PC-3 (cell line): ENCODE data around the gene KCNK18. TPM values are rescaled to one million over a fixed set of nuclear protein-coding genes. Genes with fewer than 3 reads are reported as not detected.

ENCODE experiments used
- ATAC-seq: fragments of 200-7000 bp; cut with Tn5 transposase; 2 replicates; pipeline ENCODE4 v1.9.1; 2020; ENCODE audit warnings: mild to moderate bottlenecking, moderate library complexity
- BruUV-seq: library from RNA; stranded (reverse); fragments of 400-500 nt; replicated peaks from 2 replicates; lab custom pipeline; 2021; lab: Mats Ljungman, UMichigan
- CTCF ChIA-PET: fragments of 300-600 bp; sonication (Branson Sonifier 250); formaldehyde crosslinking; loops from one replicate; lab custom pipeline; 2022; ENCODE audit warnings: antibody characterized with exemption; lab: Charles Lee
- POLR2A ChIA-PET: fragments of 300-600 bp; sonication (Branson Sonifier 250); formaldehyde crosslinking; loops from one replicate; lab custom pipeline; 2022; ENCODE audit warnings: antibody characterized with exemption; ENCODE audit not compliant: unreplicated experiment; lab: Charles Lee
- DNase-seq: peaks from one replicate; pipeline ENCODE4 v3.0.0-alpha.2; 2015
- H2AFZ ChIP-seq: fragments of 300-600 bp; sonication (generic); 2 replicates; pipeline ENCODE4 v1.6.0; 2016; ENCODE audit warnings: antibody characterized with exemption, low read length
- H3F3A ChIP-seq: fragments of 300-600 bp; sonication (generic); one replicate; pipeline ENCODE4 v1.6.0; 2017; ENCODE audit warnings: antibody characterized with exemption, low read length, control low read depth, mild to moderate bottlenecking; ENCODE audit not compliant: unreplicated experiment
- H3K27ac ChIP-seq: fragments of 300-600 bp; sonication (generic); 2 replicates; pipeline ENCODE4 v1.5.1; 2016; ENCODE audit warnings: mild to moderate bottlenecking, low read length
- H3K27me3 ChIP-seq: fragments of 300-600 bp; sonication (generic); 2 replicates; pipeline ENCODE4 v1.6.1; 2016; ENCODE audit warnings: low read length, mixed read lengths
- H3K36me3 ChIP-seq: fragments of 300-600 bp; sonication (generic); 2 replicates; pipeline ENCODE4 v1.6.1; 2016; ENCODE audit warnings: low read depth, mixed run types, low read length, mixed read lengths
- H3K4me1 ChIP-seq: fragments of 300-600 bp; sonication (generic); 2 replicates; pipeline ENCODE4 v1.5.1; 2016; ENCODE audit warnings: low read length; ENCODE audit not compliant: insufficient read depth
- H3K4me2 ChIP-seq: fragments of 300-600 bp; sonication (generic); 2 replicates; pipeline ENCODE4 v1.6.0; 2016; ENCODE audit warnings: low read length
- H3K4me3 ChIP-seq: fragments of 300-600 bp; sonication (generic); 2 replicates; pipeline ENCODE4 v1.5.1; 2016; ENCODE audit warnings: mild to moderate bottlenecking, low read length, mixed read lengths
- H3K79me2 ChIP-seq: fragments of 300-600 bp; sonication (generic); 2 replicates; pipeline ENCODE4 v1.6.1; 2017; ENCODE audit warnings: low read length, mixed read lengths
- H3K9ac ChIP-seq: fragments of 300-600 bp; sonication (generic); 2 replicates; pipeline ENCODE4 v1.6.0; 2016; ENCODE audit warnings: mild to moderate bottlenecking, low read length
- H3K9me2 ChIP-seq: fragments of 300-600 bp; sonication (generic); replicated peaks from 2 replicates; pipeline ENCODE4 v1.6.1; 2016; ENCODE audit warnings: mixed run types, low read length, mixed read lengths
- H3K9me3 ChIP-seq: fragments of 300-600 bp; sonication (generic); 2 replicates; pipeline ENCODE4 v1.6.1; 2016; ENCODE audit warnings: low read length, mixed read lengths
- H4K20me1 ChIP-seq: fragments of 300-600 bp; sonication (generic); 2 replicates; pipeline ENCODE4 v1.6.1; 2016; ENCODE audit warnings: low read length, mixed read lengths
- EZH2 ChIP-seq: fragments of 300-600 bp; sonication (generic); IDR thresholded peaks from one replicate; pipeline ENCODE4 v1.6.1; 2017; ENCODE audit warnings: antibody characterized with exemption, mild to moderate bottlenecking, low read length; ENCODE audit not compliant: unreplicated experiment
- EZH2phosphoT487 ChIP-seq: fragments of 300-600 bp; sonication (generic); IDR thresholded peaks from 2 replicates; pipeline ENCODE4 v1.6.1; 2018; ENCODE audit warnings: mild to moderate bottlenecking, antibody characterized with exemption, low read length, borderline replicate concordance
- intact Hi-C: fragments of 100-400 bp; cut with micrococcal nuclease; formaldehyde crosslinking; loops from 2 replicates; pipeline ENCODE4 v1.9.0; 2023
- total RNA-seq: library from RNA; depleted of rRNA; stranded (reverse); fragments of >200 nt; gene quantifications from 2 replicates; pipeline ENCODE4 v1.2.3, GENCODE V29; 2014
- TF ChIP-seq, protein P1 (sequence below): fragments of 300-600 bp; sonication (generic); conservative IDR thresholded peaks from 2 replicates; pipeline ENCODE4 v1.5.1; 2017; ENCODE audit warnings: antibody characterized with exemption, low read depth, mild to moderate bottlenecking, low read length

The KCNK18 gene
- total RNA-seq, 1 experiment from 2014 or later = not detected

DNA sequence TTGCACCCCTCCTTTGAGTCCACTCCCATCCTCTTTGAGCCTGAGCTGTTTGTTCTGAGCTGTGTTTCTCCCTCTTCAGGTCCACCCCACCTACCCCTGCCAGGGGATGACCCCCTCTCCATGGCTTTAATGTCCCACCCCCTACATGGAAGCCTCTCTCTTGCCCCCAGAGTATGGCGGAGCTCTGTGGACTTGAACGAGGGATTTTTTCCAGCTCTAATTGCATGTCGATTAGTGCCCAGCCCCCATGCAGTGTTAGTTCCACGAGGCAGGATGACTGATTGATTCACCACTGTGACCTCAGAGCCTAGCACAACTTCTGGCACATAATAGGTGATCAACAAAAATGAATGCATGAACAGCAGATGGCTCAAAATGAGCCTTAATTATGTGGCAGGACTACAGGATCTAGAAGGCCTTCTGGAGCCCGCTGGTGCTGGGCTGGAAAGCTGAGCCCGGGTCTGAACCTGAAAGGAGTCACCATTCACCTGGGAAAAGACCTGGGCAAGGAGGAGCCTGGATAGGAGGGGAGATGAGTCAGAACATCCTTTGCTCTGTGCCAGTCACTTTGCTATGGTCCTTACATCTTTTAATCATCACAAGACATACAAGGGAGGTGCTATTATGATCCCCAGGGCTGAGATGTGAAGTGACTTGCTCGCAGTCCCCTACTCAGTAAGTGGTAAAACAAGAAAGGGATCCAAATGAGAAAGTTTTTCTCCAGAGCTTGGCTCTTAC, 26.6 kb downstream of the KCNK18 start:
- H3K9ac ChIP-seq = no peak overlapping the region
- H3K79me2 ChIP-seq = no peaks in the 10 kb centered on the region
- H2AFZ ChIP-seq = no peak overlapping the region
- H3F3A ChIP-seq = no peaks in the 10 kb centered on the region
- no TSS peak for BruUV-seq
- DNase-seq (peak; percentile 22), ATAC-seq (no peak)
- H3K4me2 ChIP-seq = no peak overlapping the region
- no peaks in the 10 kb centered on the region for H3K9me2 ChIP-seq
- TF ChIP-seq, protein P1, sequence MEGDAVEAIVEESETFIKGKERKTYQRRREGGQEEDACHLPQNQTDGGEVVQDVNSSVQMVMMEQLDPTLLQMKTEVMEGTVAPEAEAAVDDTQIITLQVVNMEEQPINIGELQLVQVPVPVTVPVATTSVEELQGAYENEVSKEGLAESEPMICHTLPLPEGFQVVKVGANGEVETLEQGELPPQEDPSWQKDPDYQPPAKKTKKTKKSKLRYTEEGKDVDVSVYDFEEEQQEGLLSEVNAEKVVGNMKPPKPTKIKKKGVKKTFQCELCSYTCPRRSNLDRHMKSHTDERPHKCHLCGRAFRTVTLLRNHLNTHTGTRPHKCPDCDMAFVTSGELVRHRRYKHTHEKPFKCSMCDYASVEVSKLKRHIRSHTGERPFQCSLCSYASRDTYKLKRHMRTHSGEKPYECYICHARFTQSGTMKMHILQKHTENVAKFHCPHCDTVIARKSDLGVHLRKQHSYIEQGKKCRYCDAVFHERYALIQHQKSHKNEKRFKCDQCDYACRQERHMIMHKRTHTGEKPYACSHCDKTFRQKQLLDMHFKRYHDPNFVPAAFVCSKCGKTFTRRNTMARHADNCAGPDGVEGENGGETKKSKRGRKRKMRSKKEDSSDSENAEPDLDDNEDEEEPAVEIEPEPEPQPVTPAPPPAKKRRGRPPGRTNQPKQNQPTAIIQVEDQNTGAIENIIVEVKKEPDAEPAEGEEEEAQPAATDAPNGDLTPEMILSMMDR = no peak
- TF ChIP-seq EZH2 (no peak), EZH2phosphoT487 (no peak)
- H3K36me3 ChIP-seq = no peaks in the 10 kb centered on the region
- H3K27me3 ChIP-seq = no peaks in the 10 kb centered on the region
- peaks cover 12% of the 10 kb centered on the region for H3K4me1 ChIP-seq
- H3K27ac ChIP-seq = no peak overlapping the region
- POLR2A ChIA-PET = no interaction called here
- intact Hi-C loops = no loop called here
- no peaks in the 10 kb centered on the region for H3K9me3 ChIP-seq
- CTCF ChIA-PET = no interaction called here
- H3K4me3 ChIP-seq = no peak overlapping the region
- H4K20me1 ChIP-seq = no peaks in the 10 kb centered on the region

- Histone ChIP-seq H3K9me3 (no peaks in the 10 kb centered on the region), H2AFZ (no peak overlapping the region), H3K4me2 (no peak overlapping the region), H3K27me3 (no peaks in the 10 kb centered on the region), H3K4me1 (peaks cover 12% of the 10 kb centered on the region), H3F3A (no peaks in the 10 kb centered on the region), H3K27ac (no peak overlapping the region), H3K36me3 (no peaks in the 10 kb centered on the region), H4K20me1 (no peaks in the 10 kb centered on the region), H3K79me2 (no peaks in the 10 kb centered on the region), H3K4me3 (no peak overlapping the region), H3K9me2 (no peaks in the 10 kb centered on the region), H3K9ac (no peak overlapping the region)
- TF ChIP-seq, protein P1 = no peak
- ATAC-seq (no peak), DNase-seq (no peak)
- ChIA-PET POLR2A (no interaction called here), CTCF (no interaction called here)
- BruUV-seq = no TSS peak
- intact Hi-C loops = no loop called here
Measured at GRCh38 chr10:117224881-117225280, 27.6 kb downstream of the KCNK18 start.

GRCh38 chr10:117226813-117227451, 29.6 kb downstream of the KCNK18 start:
- Histone ChIP-seq H3K9me3 (no peaks in the 10 kb centered on the region), H3K79me2 (no peaks in the 10 kb centered on the region), H3K4me3 (no peak overlapping the region), H2AFZ (no peak overlapping the region), H3K27ac (no peak overlapping the region), H3K4me2 (no peak overlapping the region), H4K20me1 (no peaks in the 10 kb centered on the region), H3K36me3 (no peaks in the 10 kb centered on the region), H3K27me3 (no peaks in the 10 kb centered on the region; the same call in 1 of the 2 replicates), H3K9ac (no peak overlapping the region), H3K9me2 (no peaks in the 10 kb centered on the region), H3F3A (no peaks in the 10 kb centered on the region), H3K4me1 (peaks cover under 1% of the 10 kb centered on the region; the same call in 1 of the 2 replicates)
- ATAC-seq = peak; percentile 57
- ChIA-PET CTCF (interaction anchor here (1.0 kb wide), 2 partner anchors 92 to 94 kb away, joined by 3 to 4 read pairs; no protein-coding TSS in a partner anchor), POLR2A (no interaction called here)
- DNase-seq = peak; percentile 56
- TF ChIP-seq, protein P1 = peak; percentile 77
- no peak for TF ChIP-seq EZH2
- BruUV-seq = no TSS peak
- intact Hi-C loops = no loop called here
